ENCODE measurements around the gene TMEM191C. TPM values are rescaled to one million over a fixed set of nuclear protein-coding genes. Genes with fewer than 3 reads are reported as not detected.
A peak's percentile ranks its signal among the peaks of the same experiment; 100 is the strongest.
"Not testable (repeated sequence)": the region's sequence is repeated elsewhere in the genome, so short reads cannot be mapped to it uniquely, and the experiment has no call there.

TMEM191C gene
- total RNA-seq, 3 donors from 2014 or later (not counting 1 experiment from before 2014, with no cell fraction given): 2.1 to 3.4 (median 3.2) TPM

DNA sequence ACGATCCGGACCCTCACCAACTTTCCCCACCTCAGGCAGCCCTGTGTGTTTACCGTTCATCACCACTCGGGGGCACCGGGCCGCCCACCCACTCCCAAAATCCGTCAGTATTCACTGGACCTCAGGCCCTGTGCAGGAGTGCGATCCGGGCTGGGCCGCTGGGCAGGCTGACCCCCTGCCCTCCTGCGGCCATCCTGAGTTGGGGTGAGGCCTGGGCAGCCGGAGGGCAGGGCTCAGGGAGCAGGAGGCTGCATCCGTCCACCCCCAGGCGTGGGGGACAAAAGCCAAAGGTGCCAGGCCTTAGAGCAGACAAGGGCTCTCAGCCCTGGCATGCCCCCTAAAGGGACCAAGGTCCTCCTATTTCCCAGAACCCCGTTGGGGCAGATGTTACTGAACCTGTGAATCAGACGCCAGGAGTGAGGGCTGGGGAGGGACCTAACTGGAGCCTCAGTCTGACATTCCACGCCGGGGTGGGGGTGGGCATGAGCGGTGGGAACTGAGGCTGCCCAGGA is 16.8 kb upstream of the TMEM191C start:
- peaks cover 12% of the 10 kb centered on the region for H3K36me3 ChIP-seq (ENCODE audit: control insufficient read depth, insufficient read depth, low read length)
- H3K4me3 ChIP-seq (ENCODE audit: low read length): no peak overlapping the region
- no peak for ATAC-seq
- H3K27me3 Mint-ChIP-seq (ENCODE audit: low read depth in 2 of 2): no peaks in the 10 kb centered on the region
- H3K27ac Mint-ChIP-seq: no peak overlapping the region
- H3K4me1 Mint-ChIP-seq: no peaks in the 10 kb centered on the region
- no peak overlapping the region for H3K4me3 Mint-ChIP-seq
- TF ChIP-seq, protein P1, sequence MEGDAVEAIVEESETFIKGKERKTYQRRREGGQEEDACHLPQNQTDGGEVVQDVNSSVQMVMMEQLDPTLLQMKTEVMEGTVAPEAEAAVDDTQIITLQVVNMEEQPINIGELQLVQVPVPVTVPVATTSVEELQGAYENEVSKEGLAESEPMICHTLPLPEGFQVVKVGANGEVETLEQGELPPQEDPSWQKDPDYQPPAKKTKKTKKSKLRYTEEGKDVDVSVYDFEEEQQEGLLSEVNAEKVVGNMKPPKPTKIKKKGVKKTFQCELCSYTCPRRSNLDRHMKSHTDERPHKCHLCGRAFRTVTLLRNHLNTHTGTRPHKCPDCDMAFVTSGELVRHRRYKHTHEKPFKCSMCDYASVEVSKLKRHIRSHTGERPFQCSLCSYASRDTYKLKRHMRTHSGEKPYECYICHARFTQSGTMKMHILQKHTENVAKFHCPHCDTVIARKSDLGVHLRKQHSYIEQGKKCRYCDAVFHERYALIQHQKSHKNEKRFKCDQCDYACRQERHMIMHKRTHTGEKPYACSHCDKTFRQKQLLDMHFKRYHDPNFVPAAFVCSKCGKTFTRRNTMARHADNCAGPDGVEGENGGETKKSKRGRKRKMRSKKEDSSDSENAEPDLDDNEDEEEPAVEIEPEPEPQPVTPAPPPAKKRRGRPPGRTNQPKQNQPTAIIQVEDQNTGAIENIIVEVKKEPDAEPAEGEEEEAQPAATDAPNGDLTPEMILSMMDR (IDR thresholded peaks at IDR 0.05): no peak
- H3K9me3 ChIP-seq (ENCODE audit: control insufficient read depth, insufficient read depth, low read length): no peaks in the 10 kb centered on the region
- H3K27ac ChIP-seq (ENCODE audit: low read length): no peak overlapping the region
- H3K4me1 ChIP-seq (ENCODE audit: control insufficient read depth, insufficient read depth, low read length): no peaks in the 10 kb centered on the region
- H3K27me3 ChIP-seq (ENCODE audit: control insufficient read depth, insufficient read depth, low read length): no peaks in the 10 kb centered on the region
- no peaks in the 10 kb centered on the region for H3K9me3 Mint-ChIP-seq
- intact Hi-C loops (cut with micrococcal nuclease): no loop called here
- H3K36me3 Mint-ChIP-seq: no peaks in the 10 kb centered on the region
- DNase-seq: peak in 1 of 2 donors; percentile 2
- 94% methylated on average over 18 of the region's 19 CpGs for WGBS (ENCODE audit: insufficient coverage)

DNA sequence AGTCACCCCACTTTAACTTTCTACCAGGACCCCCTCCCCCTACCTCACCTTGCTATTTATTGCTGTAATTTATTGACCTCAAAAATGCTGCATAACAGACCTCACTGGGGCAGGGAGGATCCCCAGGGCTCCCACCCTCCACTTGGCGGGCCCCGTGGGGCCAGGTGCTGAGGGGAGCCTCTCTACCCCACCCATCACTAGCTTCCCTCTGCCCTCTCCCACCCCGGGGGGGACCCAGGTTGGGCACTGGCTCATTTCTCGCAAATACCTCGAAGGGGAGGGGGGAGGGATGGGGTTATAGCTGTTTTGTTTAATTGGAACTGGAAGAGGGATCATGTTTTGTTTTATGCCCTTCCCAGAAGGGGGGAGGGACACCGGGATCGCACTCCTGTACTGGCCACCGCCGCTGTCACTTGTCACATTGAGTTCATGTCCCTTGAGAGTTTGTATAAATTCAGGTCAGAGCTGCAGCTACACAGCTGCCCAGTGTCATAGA is 16.3 kb upstream of the TMEM191C start:
- Histone ChIP-seq H3K36me3 (ENCODE audit: control insufficient read depth, insufficient read depth, low read length) (peaks cover 9% of the 10 kb centered on the region), H3K27me3 (ENCODE audit: control insufficient read depth, insufficient read depth, low read length) (no peaks in the 10 kb centered on the region), H3K27ac (ENCODE audit: low read length) (no peak overlapping the region), H3K4me1 (ENCODE audit: control insufficient read depth, insufficient read depth, low read length) (no peaks in the 10 kb centered on the region), H3K9me3 (ENCODE audit: control insufficient read depth, insufficient read depth, low read length) (no peaks in the 10 kb centered on the region), H3K4me3 (ENCODE audit: low read length) (no peak overlapping the region)
- Mint-ChIP-seq H3K27me3 (ENCODE audit: low read depth in 2 of 2) (no peaks in the 10 kb centered on the region), H3K36me3 (no peaks in the 10 kb centered on the region), H3K4me3 (no peak overlapping the region), H3K4me1 (no peaks in the 10 kb centered on the region), H3K9me3 (no peaks in the 10 kb centered on the region), H3K27ac (no peak overlapping the region)
- TF ChIP-seq, protein P1 (IDR thresholded peaks at IDR 0.05): no peak
- ATAC-seq: no peak
- 87% methylated on average over 6 of the region's 9 CpGs for whole genome bisulfite sequencing (ENCODE audit: insufficient coverage)
- no peak for DNase-seq
- intact Hi-C loops (cut with micrococcal nuclease): no loop called here

DNA sequence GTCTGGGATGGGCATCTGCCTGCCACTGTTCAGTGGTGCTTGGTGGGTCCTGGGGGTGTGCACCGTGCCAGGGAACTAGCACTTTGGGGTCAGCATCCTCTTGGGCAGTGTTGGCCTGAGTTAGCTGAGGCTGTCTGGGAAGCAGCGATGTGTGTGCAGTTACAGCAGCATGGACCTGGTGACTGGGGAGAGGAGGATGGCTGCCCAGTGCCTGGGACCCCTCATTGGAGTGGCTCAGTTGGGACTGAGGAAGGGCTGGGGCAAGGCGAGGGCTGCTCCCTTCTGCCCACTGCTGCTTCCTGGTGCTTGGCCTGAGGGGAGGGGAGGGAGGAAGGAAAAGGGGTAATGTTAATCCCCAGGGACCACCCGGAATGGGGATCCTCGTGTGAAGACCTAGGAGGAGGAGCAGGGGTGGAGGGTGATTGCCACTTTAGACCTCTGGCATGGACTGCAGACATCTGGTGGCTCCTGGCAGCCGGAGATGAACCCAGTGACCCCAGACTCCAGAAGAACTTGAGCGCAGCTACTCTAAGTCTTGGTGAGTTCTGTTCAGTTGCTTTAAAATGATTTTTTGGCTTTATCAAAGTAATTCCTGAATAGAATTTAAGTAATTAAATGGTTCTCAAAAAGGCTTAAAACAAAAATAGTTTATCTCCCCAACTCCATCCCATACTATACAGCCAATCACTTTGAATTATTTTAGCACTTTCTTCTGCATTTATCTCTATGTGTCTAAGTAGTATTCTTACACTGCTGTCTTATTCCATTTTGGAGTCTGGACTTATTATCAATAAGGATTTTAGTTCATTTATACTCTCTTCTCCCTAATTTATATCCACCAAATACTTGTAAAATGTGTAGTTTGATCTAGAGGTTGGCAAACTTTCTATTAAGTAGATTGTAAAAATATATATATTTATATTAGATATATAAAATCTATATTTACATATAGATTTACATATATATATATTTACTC is 15.4 kb upstream of the TMEM191C start:
- Histone ChIP-seq H3K36me3 (ENCODE audit: control insufficient read depth, insufficient read depth, low read length) (peaks cover 2% of the 10 kb centered on the region), H3K4me3 (ENCODE audit: low read length) (no peak overlapping the region), H3K27ac (ENCODE audit: low read length) (no peak overlapping the region), H3K9me3 (ENCODE audit: control insufficient read depth, insufficient read depth, low read length) (no peaks in the 10 kb centered on the region), H3K4me1 (ENCODE audit: control insufficient read depth, insufficient read depth, low read length) (no peaks in the 10 kb centered on the region), H3K27me3 (ENCODE audit: control insufficient read depth, insufficient read depth, low read length) (no peaks in the 10 kb centered on the region)
- WGBS (ENCODE audit: insufficient coverage): 86% methylated on average over 7 of the region's 7 CpGs
- intact Hi-C loops (cut with micrococcal nuclease): no loop called here
- TF ChIP-seq, protein P1 (IDR thresholded peaks at IDR 0.05): no peak
- H3K4me1 Mint-ChIP-seq: no peaks in the 10 kb centered on the region
- no peaks in the 10 kb centered on the region for H3K27me3 Mint-ChIP-seq (ENCODE audit: low read depth in 2 of 2)
- DNase-seq (peak in 1 of 2 donors; percentile 4), ATAC-seq (no peak)
- H3K4me3 Mint-ChIP-seq: no peak overlapping the region
- no peak overlapping the region for H3K27ac Mint-ChIP-seq
- H3K9me3 Mint-ChIP-seq: no peaks in the 10 kb centered on the region
- H3K36me3 Mint-ChIP-seq: no peaks in the 10 kb centered on the region

DNA sequence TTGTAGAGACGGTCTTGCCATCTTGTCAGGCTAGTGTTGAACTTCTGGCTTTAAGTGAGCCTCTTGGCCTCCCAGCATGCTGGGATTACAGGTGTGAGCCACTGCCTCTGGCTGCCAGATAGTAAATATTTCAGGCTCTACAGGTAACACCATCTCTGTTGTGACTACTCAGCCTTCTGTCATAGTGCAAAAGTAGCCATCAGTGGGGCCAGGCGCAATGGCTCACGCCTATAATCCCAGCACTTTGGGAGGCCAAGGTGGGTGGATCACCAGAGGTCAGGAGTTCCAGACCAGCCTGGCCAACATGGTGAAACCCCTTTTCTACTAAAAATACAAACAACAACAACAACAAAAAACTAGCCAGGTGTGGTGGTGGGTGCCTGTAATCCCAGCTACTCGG is 14.5 kb upstream of the TMEM191C start:
- H3K27ac ChIP-seq (ENCODE audit: low read length); H3K36me3 ChIP-seq (ENCODE audit: control insufficient read depth, insufficient read depth, low read length); DNase-seq; H3K36me3 Mint-ChIP-seq; H3K4me3 ChIP-seq (ENCODE audit: low read length); H3K27ac Mint-ChIP-seq; H3K4me3 Mint-ChIP-seq; H3K4me1 Mint-ChIP-seq; H3K27me3 ChIP-seq (ENCODE audit: control insufficient read depth, insufficient read depth, low read length); H3K9me3 Mint-ChIP-seq; H3K4me1 ChIP-seq (ENCODE audit: control insufficient read depth, insufficient read depth, low read length); ATAC-seq; H3K9me3 ChIP-seq (ENCODE audit: control insufficient read depth, insufficient read depth, low read length); intact Hi-C loops (cut with micrococcal nuclease); H3K27me3 Mint-ChIP-seq (ENCODE audit: low read depth in 2 of 2): not testable (repeated sequence)
- WGBS (ENCODE audit: insufficient coverage): 97% methylated on average over 4 of the region's 4 CpGs

DNA sequence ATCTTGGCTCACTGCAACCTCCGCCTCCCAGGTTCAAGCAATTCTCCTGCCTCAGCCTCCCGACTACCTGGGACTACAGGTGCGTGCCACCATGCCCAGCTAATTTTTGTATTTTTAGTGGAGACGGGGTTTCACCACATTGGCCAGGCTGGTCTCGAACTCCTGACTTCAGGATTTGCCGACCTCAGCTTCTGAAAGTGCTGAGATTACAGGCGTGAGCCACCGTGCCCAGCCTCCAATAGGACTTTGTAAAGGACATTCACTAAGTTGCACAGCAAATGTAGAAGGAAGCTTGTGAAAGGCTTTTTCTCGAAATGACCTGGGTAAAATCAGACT is 12.2 kb upstream of the TMEM191C start:
- H3K4me1 ChIP-seq (ENCODE audit: control insufficient read depth, insufficient read depth, low read length); H3K4me3 ChIP-seq (ENCODE audit: low read length); H3K4me1 Mint-ChIP-seq; H3K27ac ChIP-seq (ENCODE audit: low read length); H3K27ac Mint-ChIP-seq; H3K27me3 ChIP-seq (ENCODE audit: control insufficient read depth, insufficient read depth, low read length); intact Hi-C loops (cut with micrococcal nuclease); H3K27me3 Mint-ChIP-seq (ENCODE audit: low read depth in 2 of 2); ATAC-seq; H3K4me3 Mint-ChIP-seq; H3K9me3 Mint-ChIP-seq; DNase-seq; H3K36me3 ChIP-seq (ENCODE audit: control insufficient read depth, insufficient read depth, low read length); H3K36me3 Mint-ChIP-seq; H3K9me3 ChIP-seq (ENCODE audit: control insufficient read depth, insufficient read depth, low read length): not testable (repeated sequence)
- WGBS (ENCODE audit: insufficient coverage): 92% methylated on average over 9 of the region's 9 CpGs
